Spleen (tissue), 11 donors: ENCODE data around the gene NCDN. TPM values are rescaled to one million over a fixed set of nuclear protein-coding genes. Genes with fewer than 3 reads are reported as not detected.
A peak's percentile ranks its signal among the peaks of the same experiment; 100 is the strongest.

Source experiments
- DNase-seq: peaks from one replicate; pipeline ENCODE4 v3.0.0-alpha.2; 2020
- H3K27ac ChIP-seq, 8 donors: fragments of 200-600 bp; sonication (generic) in 7 of 8; 1 replicate in 4 of 8; 2 replicates in 4 of 8; pipeline versions ENCODE4 v1.5.0 to v1.8.0; 2016 to 2021; ENCODE audit warnings: inconsistent platforms in 4 of 8, mild to moderate bottlenecking in 4 of 8, moderate library complexity in 1 of 8
- H3K27me3 ChIP-seq, 7 donors: fragments of 200-600 bp; sonication (generic) in 6 of 7; replicated peaks in 1 of 7; 1 replicate in 4 of 7; 2 replicates in 3 of 7; pipeline versions ENCODE4 v1.5.0 to v1.8.0; 2016 to 2021; ENCODE audit warnings: inconsistent platforms in 3 of 7, mild to moderate bottlenecking in 1 of 7
- H3K36me3 ChIP-seq, 6 donors: fragments of 200-600 bp; sonication (generic) in 5 of 6; 1 replicate in 4 of 6; 2 replicates in 2 of 6; pipeline versions ENCODE4 v1.5.0 to v1.8.0; 2016 to 2021; ENCODE audit warnings: inconsistent platforms in 2 of 6
- H3K4me1 ChIP-seq, 6 donors: fragments of 200-600 bp; sonication (generic) in 5 of 6; 1 replicate in 3 of 6; 2 replicates in 3 of 6; pipeline versions ENCODE4 v1.5.0 to v1.8.0; 2016 to 2021; ENCODE audit warnings: inconsistent platforms in 3 of 6
- H3K4me3 ChIP-seq, 8 donors: fragments of 200-600 bp; sonication (generic) in 7 of 8; 1 replicate in 4 of 8; 2 replicates in 4 of 8; pipeline versions ENCODE4 v1.5.0 to v1.8.0; 2016 to 2021; ENCODE audit warnings: inconsistent platforms in 4 of 8, mild to moderate bottlenecking in 4 of 8, moderate library complexity in 2 of 8
- H3K9me3 ChIP-seq, 8 donors: fragments of 200-600 bp; sonication (generic) in 7 of 8; 1 replicate in 4 of 8; 2 replicates in 4 of 8; pipeline versions ENCODE4 v1.5.0 to v1.8.0; 2016 to 2021; ENCODE audit warnings: inconsistent platforms in 4 of 8
- CTCF ChIP-seq, 11 experiments: fragments of 200-600 bp in 7 of 11; fragments of 450-650 bp in 4 of 11; sonication (generic) in 4 of 11; IDR thresholded peaks in 8 of 11; conservative IDR thresholded peaks in 3 of 11; 1 replicate in 7 of 11; 2 replicates in 4 of 11; pipeline versions ENCODE4 v1.4.0 to v1.8.0; 2016 to 2021; ENCODE audit warnings: antibody characterized with exemption in 11 of 11, inconsistent platforms in 4 of 11, mild to moderate bottlenecking in 1 of 11
- POLR2A ChIP-seq, 3 donors: fragments of 450-650 bp; IDR thresholded peaks; one replicate each; pipeline ENCODE4 v1.5.1; 2017; ENCODE audit warnings: antibody characterized with exemption in 3 of 3, mild to moderate bottlenecking in 1 of 3
- POLR2AphosphoS5 ChIP-seq, 3 donors: sonication (generic); formaldehyde crosslinking; IDR thresholded peaks; one replicate each; pipeline ENCODE4 v1.5.1; 2017; ENCODE audit warnings: antibody characterized with exemption in 3 of 3
- WGBS, 5 donors: extraction: QIAGEN DNeasy Blood & Tissue Kit in 3 of 5; methylation state at CpG; one replicate each; pipeline versions ENCODE4 v1.1.5 to v1.1.7; 2013 to 2018; 5-methylcytosine and 5-hydroxymethylcytosine counted together
- intact Hi-C: fragments of 100-400 bp; cut with DNase I; formaldehyde crosslinking; loops from one replicate; pipeline ENCODE4 v1.15.0; 2023; ENCODE audit warnings: low total_unique reads
- polyA plus RNA-seq, 3 donors: library from polyadenylated mRNA; stranded (reverse); fragments of 200-250 nt; gene quantifications; one replicate each; pipeline ENCODE4 v1.2.1, GENCODE V29; 2013
- total RNA-seq, 7 donors: library from RNA; depleted of rRNA in 3 of 7; stranded (reverse); fragments of >200 nt in 3 of 7; fragmentation: NEBNext Ultra II Directional in 4 of 7; extraction: Animal tissue kit (Norgen Biotek cat#: 25700) in 4 of 7; gene quantifications; one replicate each; pipeline versions ENCODE4 v1.1.0 to v1.2.1, GENCODE V29; 2016 to 2021
- donor health status: healthy with polysubstance abuse.
- donor health status: DM: no; HTN: no; CAD: no; lungs with moderate emphysema.
- donor health status: DM: no; HTN: no; CAD: no.
- donor health status: Bipolar disorder and iron deficiency.
- donor health status: healthy.
- donor health status: DM: no; HTN: no; CAD: no.
- donor health status: DM: yes; HTN: yes; CAD: no.

The NCDN gene
- total and polyA plus RNA-seq, 10 donors, result 4.2 to 19.1 (median 16.5) TPM

- WGBS, 5 donors, result 78 to 89% (median 88%) methylated on average over 2 of the region's 2 CpGs
- no peak for DNase-seq
Observed at GRCh38 chr1:35572296-35572695, 14.7 kb downstream of the NCDN start.

GRCh38 chr1:35573198-35574124 lies 15.9 kb downstream of the NCDN start, which contains the start of gene TFAP2E:
Gene TFAP2E, plus strand, starts transcription at chr1:35573314. Its CDS starts 264 bp downstream, at chr1:35573578.
- peak in 2 of 3 donors; percentile 49 to 53 for TF ChIP-seq POLR2AphosphoS5 (IDR thresholded peaks at IDR 0.05)
- TF ChIP-seq CTCF (IDR thresholded peaks at IDR 0.05 in 8 of 11, conservative IDR thresholded peaks at IDR 0.05 in 3 of 11), result no peak
- Histone ChIP-seq H3K9me3 (no peaks in the 10 kb centered on the region), H3K36me3 (no peaks in the 10 kb centered on the region), H3K4me3 (peak within 1 kb of the TSS; percentile 20 to 68 (median 36)), H3K27ac (no peak within 1 kb of the TSS), H3K4me1 (peaks cover 5 to 66% (median 40%) of the 10 kb centered on the region in 6 donors), H3K27me3 (peaks cover 0 to 50% (median 36%) of the 10 kb centered on the region in 7 donors)
- WGBS, 5 donors, result 23 to 43% (median 34%) methylated on average over 48 to 95 of the region's 95 CpGs
- intact Hi-C loops, result loop anchor here (5.0 kb wide), 1 partner anchor 144 kb away; the partner anchor contains the start of gene C1orf216
- peak; percentile 76 for DNase-seq

More at GRCh38 chr1:35572296-35572695, 14.7 kb downstream of the NCDN start:
- intact Hi-C loops, result loop anchor here (5.0 kb wide), 1 partner anchor 145 kb away; the partner anchor contains the start of gene C1orf216
- Histone ChIP-seq H3K27me3 (peaks cover 0 to 50% (median 35%) of the 10 kb centered on the region in 7 donors), H3K27ac (no peak overlapping the region), H3K4me1 (peaks cover 3 to 54% (median 28%) of the 10 kb centered on the region in 6 donors), H3K4me3 (no peak overlapping the region), H3K36me3 (peaks cover 0 to 2% (median 0%) of the 10 kb centered on the region in 6 donors), H3K9me3 (no peaks in the 10 kb centered on the region)
- TF ChIP-seq POLR2AphosphoS5 (IDR thresholded peaks at IDR 0.05), result no peak
- TF ChIP-seq POLR2A (IDR thresholded peaks at IDR 0.05), result no peak
- no peak for TF ChIP-seq CTCF (IDR thresholded peaks at IDR 0.05 in 8 of 11, conservative IDR thresholded peaks at IDR 0.05 in 3 of 11)

GRCh38 chr1:35574125-35574654 lies 16.6 kb downstream of the NCDN start:
- DNase-seq, result peak; percentile 71
- Histone ChIP-seq H3K4me3 (peak overlapping the region in 1 of 8 donors; percentile 68), H3K4me1 (peaks cover 5 to 66% (median 42%) of the 10 kb centered on the region in 6 donors), H3K36me3 (no peaks in the 10 kb centered on the region), H3K27me3 (peaks cover 0 to 50% (median 36%) of the 10 kb centered on the region in 7 donors), H3K27ac (no peak overlapping the region), H3K9me3 (no peaks in the 10 kb centered on the region)
- intact Hi-C loops, result loop anchor here (5.0 kb wide), 1 partner anchor 143 kb away; the partner anchor contains the start of gene C1orf216
- TF ChIP-seq CTCF (IDR thresholded peaks at IDR 0.05 in 8 of 11, conservative IDR thresholded peaks at IDR 0.05 in 3 of 11) (no peak), POLR2AphosphoS5 (IDR thresholded peaks at IDR 0.05) (no peak), POLR2A (IDR thresholded peaks at IDR 0.05) (no peak)
- WGBS, 5 donors, result 72 to 94% (median 78%) methylated on average over 19 to 48 of the region's 48 CpGs
